ENCODE measurements around the gene KCNMA1.

KCNMA1 gene

DNA sequence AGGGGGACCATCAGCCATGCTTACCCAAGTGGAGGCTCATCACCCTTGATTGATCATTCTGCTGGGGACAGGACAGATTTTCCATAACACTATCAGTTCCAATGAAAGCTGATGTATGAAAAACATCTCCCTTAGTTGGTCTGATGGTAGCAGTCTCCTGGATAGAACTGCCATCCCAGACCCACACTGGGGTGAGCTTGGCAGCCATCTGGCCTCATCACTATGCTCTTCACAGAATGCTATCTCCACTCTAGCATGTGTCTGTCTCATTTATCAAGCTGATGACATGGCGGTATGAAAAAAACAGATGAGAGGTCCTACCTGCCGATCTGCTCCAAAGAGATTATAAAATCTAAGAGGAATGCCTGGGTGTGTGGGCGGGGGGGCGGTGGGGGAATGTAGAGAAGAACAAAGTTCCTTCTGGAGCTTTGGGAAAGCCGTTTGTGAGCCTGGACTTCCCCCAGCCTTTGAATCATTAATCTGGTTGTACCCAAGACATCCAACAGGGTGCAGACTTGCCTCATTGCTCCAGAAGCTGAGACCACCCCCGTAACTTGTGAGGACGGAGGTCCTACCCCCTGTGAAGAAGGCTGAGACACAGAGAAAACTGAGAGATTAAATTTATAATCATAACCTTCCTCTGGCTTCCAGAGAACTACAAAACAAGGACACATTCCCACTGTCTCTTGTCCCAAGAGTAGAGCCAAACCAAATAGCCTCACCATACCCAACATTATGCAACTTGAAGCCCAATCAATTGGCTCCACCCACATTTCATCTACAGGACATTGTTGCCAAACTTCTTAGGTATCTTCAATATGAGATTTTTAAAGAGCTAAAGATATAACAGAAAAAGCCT, 340.8 kb downstream of the KCNMA1 start:
- no peak for DNase-seq (ENCODE audit: low read depth)

DNA sequence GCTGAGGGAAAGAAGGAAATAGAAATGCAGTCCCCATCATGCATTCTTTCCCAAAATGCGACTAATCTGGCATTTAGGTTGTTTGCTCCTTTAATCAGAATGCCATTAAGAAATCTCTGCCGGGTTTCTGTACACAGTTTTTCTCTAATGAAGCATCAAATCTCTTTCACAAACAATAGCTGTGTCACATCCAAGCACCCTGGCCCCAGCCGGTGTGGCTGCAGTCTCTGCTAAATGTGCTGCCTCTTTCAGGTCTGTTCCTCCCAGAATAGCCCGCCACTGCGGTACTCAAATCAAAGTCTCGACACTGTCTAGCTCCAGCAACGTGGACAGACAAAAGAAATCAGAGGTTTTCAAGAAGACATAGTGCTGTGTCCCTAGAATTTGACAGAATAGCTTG, 343.8 kb downstream of the KCNMA1 start:
- DNase-seq (ENCODE audit: low read depth) = no peak

DNA sequence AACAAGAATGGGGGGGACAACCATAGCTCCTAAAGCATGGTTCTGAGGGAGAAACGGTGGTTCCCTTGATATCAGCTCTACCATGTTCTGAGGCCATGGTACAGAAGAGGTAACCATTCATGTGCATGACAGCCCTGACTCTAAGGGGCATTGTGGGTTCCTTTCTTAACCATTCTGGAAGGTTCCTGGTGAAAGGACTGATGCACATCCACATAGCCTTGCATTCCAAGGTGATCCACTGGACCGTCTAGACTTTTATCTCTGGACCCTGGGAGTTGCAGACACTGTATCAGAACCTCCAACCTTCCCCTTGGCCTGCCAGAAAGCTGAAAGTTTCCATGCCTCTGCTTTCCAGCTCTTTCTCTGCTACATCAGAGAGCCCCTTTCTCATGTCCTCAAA, 344.3 kb downstream of the KCNMA1 start:
- DNase-seq (ENCODE audit: low read depth) = no peak

DNA sequence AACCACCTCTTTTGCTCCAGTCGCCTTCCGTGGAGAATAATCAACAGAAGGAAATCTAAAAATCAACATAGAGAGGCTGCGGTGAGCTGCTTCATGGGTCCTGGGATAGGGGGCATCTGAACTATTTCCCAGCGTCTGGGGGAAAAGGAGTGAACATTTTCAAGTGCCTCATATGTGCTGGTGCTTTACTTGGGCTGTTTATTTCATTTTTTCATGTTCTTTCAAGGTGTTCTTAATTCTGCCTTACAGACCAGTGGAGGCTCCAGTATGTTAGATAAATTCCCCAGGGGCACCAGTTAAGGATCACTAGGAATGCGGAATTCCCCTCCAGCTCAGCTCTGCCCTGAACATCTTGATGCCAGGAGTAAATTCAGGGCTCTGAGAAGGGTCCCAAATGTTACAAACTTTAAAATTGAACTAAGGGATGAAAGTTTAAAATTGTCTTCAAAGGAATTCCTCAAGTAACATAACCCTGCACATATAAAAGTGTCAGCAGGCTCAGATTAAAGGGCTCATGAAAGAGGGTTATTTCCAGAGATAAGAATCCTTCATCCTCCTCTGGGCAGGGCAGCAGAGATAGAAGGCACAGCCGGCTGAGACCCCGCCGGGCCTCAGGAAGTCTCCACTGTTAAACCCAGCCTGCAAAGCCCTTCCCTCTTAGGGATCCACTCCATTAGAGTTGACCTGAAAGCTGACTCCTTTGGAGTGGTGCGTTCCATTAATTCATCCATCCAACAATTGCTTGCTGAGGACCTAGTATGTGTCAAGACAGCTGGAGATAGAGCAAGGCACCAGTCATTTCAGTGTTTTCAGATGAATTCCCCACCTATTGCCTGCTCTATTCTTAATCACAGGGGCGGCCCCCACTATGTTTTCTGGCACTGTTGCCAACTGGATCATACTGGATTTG, 345.8 kb downstream of the KCNMA1 start:
- no peak for DNase-seq (ENCODE audit: low read depth)

DNA sequence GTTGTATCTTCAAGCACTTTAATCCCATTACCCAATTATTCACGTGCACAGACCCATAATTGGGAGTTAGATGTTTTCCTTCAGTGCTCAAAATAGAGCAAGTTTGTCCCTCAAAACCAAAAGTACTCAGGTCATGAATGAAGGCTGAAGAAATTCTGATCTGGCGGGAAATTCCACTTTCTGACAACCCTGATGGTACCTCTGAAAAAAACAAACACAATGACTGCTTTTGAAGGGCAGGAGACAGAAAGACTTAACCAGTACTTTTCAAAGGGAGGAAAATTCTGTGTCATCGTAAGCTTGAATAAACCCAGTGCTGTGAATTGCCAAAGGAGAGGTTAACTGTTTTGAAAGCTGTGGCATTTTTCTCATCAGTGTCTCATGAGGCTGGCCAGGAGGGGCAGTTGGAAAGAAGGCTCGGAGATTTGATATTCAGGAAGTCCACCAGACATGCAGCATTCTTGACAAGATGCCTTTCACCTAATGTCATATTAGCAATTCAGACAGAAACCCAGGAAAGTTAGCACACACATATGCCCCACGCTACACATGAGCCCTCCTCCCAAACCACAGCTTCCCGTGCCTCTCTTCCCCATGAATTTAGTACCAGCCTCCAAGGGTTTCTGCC, 347.0 kb downstream of the KCNMA1 start:
- no peak for DNase-seq (ENCODE audit: low read depth)

DNA sequence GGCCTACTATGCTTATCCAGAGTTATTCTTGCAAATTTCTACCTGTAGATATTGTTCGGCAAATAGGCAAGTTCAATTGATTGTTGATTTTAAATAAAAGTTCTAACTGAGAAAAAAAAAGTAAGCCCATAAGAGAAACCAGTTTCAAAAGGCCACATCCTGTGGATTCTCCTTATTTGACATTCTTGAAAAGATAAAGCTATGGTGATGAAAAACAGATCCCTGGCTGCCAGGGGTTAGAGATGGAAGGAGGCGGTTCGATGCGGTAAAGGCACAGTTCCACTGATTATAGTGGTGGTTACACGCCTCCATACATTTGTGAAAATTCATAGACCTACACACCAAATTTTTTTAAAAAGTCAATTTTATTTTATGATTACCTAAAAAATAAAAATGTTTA, 347.8 kb downstream of the KCNMA1 start:
- no peak for DNase-seq (ENCODE audit: low read depth)

DNA sequence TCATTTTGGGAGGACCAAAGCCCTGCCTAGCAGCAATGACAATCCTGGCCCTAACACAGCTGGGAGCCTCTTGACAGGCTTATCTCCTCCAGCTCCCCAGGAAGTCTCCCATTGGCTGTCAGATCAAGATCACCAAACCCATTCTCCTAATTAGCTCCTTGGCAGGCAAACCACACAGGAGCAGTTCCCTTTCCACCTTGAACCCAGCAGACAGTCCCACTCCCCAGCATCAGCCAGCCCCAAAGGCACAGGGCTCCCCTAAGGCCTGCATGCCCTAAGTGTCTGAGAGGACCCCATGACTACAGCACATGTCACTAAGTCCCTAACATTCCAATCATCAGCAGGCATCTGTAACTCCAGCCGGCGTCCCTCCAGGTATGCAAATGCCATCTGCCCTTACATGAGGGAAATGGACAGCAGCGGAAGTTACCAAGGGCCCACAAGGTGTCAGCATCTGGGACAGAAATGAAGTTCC, 348.5 kb downstream of the KCNMA1 start:
- DNase-seq (ENCODE audit: low read depth) = no peak

DNA sequence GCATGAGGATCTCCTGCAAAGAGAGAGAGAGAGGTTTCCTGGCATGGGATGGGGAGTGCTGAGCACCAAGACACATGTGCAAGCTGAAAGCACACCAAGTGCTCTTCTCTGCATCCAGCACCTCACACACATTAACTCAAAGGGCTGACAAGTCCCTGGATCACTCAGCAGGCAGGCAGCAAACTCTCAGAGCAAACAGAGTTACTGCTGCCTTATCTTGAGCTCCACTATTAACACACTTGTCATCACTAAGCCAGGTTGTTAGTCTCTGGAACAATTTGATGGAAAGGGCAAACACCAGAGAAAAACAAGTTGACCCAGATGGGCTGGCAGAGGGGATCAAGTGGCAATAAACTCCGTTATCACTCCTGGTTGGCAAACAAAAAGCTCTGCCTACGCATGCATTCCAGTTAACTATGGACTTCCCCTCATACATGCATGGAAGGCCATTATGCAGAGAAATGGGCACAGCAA, 349.9 kb downstream of the KCNMA1 start:
- DNase-seq (ENCODE audit: low read depth) = no peak

DNA sequence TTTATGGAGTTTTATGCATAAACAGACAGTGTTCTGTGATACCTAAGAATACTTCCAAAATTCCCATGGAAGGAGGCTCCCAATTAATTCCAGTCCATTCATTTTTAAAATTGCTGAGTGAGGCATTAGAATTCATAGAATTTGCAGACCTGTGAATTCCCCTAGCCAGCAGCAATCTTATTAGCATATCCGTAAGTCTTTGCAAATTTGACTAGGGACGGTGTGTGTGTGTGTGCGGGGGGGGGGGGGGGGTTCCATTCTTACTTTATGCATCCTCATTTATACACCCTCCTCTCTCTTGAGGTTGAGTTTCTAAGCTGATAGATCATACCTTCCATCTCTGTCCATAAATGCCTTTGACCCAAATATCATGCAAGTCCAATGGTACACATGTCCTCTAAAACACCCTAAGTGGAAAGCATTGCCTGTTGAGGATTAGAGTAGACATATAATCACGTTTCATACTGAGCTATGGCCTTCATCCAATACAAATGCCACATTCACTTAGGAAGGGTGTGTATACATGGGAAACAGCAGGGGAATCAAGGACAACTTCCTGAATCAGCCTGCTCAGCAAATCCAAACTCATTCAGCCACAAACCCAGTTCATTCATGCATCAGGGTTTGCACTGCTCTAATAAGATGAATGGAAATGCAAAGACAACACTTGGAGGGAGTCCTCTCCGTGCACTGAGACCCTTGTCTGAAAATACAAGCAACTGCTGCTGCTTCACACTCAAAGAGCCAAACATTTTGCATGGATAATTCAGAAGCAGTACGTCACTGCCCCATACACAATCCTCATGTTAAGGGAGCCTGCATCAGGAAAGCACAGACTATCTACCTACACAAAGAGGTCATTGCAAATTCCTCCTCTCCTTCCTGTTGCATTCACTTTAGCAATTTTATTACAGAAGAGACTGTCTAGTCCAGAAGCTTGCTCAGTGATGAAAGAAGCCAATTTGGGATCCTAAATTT, 350.8 kb downstream of the KCNMA1 start:
- DNase-seq (ENCODE audit: low read depth) = no peak

DNA sequence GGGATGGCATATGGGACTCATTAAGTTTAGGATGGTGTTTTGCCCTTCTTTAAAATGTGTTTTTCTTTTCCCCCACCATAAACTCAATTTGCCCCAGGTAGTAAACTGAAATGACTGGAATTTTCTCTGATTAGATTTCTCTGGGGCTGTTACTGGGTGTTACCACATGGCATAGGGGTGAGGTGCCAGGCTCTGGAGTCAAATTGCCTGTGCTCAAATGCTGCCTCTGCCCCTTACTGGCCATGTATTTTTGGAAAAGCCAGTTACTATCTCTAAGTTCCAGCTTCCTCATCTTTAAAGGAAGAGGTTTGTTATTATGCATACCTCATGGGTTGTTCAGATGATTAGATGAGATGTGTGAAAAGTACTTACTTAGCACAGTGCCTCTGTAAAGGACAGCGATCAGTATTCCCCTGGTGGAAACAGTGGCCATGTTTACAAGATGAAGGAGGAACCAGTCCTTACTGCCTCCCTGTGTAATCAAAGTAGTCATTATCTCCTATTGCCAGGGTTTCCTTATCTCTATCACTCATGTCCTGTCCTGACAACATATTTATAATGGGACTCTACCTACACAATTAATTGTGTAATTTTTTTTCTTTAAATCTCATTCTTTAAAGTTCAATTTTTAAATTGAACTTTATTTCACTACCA, 352.0 kb downstream of the KCNMA1 start:
- no peak for DNase-seq (ENCODE audit: low read depth)

DNA sequence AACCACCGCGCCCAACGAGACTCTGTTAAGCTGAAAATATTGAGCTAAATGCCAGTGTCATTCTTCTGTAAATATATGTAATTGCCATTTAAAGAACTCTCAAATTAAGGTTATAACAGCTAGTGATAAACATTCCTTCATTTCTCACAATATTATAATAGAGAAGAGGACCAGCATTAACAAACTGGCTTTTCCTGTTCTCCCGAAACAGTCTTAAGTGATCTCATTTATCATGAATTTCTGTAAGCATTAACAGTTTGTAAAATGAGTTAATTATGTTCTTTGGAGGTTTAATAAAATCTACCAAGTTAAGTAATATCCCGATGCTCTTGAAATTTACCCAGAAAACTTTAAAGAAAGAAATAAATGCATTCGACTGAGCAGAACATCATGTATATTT, 352.8 kb downstream of the KCNMA1 start:
- DNase-seq (ENCODE audit: low read depth) = no peak

DNA sequence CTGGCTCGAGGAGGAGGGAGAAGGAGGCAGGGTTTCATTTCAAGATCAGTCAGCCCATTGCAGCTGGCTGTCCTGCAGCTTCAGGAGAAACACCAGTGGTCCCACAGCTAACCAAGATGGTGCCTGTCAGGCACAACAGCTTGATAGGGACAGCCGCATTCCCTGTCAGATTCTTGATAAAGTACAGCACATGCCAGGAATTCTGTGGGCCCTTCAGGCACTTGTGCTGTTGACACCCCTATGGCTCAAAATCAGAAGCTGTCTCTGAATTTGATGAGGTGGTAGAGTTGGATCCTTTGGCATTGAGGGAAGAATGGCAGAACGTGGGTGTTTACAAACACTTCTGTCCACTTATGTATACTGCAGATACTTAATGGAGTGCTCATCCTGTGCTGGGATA, 354.3 kb downstream of the KCNMA1 start:
- DNase-seq (ENCODE audit: low read depth) = no peak

DNA sequence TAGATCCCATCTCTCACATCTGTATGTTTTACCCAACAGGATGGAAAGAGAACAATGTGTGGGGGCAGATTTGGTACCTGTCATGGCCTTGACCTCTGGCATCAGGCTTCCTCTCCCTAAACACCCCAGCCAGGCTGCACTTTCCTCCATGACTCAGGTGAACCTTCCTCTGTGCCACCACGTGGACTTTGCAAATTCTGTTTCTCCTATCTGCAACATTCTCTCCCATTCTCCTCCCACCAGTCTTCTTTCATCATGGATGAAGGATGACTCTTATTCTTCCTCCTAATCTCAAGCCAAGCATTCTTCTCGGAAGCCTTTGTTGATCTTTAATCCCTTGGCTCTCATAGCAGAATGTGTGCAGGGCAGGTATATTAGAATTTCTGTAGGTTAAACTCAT, 355.4 kb downstream of the KCNMA1 start:
- DNase-seq (ENCODE audit: low read depth) = no peak

DNA sequence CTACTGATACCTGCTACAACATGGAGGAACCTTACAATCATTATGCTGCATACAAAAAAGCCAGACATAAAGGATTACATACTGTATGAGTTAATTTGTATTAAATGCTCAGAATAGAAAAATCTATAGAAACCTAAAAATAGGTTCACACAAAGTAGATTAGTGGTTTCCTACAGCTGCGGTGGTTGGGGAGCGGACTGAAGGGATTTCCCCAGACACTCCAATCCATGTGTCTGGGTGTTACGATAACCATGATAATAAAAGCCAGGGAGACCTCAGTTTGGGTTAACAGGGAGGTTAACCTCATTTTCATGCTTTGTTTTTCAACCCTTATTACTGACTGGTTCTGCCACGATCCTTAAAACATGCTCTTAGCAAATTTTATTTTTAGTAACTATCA, 355.9 kb downstream of the KCNMA1 start:
- DNase-seq (ENCODE audit: low read depth) = no peak

DNA sequence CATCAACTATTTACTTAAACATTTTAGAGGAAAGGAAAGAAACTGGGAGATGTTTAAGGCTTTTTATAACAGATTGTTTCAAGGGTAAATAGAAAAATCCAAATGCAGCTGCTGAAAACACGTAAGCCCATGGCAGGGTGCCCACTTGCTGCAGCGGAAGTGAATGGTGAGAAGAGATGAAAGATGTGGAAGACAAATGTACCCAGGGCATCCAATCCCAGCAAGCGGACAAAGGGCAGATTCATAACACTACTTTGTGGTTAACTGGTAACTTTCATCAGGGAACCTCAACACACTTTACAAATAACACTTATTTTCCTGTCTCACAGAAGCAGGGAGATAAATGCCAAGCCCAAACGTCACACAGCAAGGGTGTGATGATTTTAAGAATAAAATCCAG, 358.4 kb downstream of the KCNMA1 start:
- DNase-seq (ENCODE audit: low read depth) = no peak

DNA sequence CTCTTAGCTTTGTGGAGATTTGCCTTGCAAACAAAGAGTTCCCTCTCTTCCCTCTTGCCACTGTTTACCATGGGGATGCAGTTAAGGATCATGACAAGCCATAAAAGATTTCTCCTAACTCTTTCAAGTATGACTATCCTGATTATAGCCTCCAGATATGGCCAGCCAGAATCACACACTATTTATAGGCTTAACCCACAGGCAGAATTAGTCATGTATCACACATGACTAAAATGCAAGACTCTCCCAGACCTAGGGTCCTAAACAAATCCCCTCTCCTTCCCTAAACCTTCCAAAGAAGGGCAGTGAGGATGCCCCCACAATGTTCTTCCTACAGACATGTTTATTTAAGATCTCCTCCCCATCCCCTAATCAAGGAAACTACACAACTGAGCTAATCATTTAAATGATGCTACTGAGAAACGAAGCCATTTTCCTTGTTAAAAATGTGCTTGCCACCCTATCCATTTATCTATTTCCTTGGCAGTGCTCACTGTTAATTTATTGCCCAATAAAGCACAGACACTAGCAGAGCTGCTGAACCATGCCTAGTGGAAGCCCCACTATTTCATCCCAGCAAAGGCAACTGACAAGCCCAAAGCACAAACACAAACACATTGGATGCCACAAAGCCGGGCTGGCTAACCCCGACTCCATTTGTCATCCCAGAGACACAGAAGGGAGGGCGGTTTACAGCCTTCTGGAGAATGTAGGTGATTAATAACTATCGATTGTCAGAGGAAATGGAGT, 363.4 kb downstream of the KCNMA1 start:
- DNase-seq (ENCODE audit: low read depth) = no peak

DNA sequence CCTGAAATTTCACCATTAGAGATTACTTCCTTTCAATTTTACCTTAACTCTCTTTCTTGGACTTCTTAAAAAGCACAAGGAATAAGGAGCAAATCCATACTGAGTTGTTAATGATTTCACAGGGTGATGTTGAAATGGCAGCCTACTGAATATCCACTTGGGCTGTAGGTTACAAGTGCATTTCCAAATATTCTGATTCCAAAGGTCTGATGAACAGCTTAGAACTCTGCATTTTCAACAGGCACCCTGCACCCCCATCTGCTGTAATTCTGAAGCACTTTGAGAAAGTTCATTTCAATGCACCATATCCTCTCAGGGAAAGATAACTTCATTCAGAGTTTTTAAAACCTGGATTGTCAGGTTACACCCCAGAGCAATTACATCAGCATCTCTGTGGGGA, 368.4 kb downstream of the KCNMA1 start:
- DNase-seq (ENCODE audit: low read depth) = no peak

DNA sequence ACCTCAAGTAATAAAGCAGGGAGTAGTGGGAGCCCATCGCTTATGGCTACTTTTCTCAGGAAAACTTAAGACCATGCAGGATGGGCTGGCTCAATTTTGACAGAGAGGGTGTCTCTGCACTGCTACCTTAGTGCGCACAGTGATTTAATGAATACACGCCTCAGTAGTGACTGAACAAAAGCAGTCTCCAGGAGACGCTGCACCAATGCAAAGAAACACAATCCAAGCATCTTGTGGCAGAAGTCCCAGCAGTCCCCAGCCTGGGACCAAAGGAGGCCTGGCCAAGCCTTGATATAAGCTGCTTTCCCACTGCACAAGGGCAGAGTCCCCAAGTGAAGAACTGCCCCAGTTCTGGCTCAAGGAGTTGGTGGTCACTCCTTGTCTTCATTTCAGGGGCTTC, 368.9 kb downstream of the KCNMA1 start:
- DNase-seq (ENCODE audit: low read depth) = no peak

DNA sequence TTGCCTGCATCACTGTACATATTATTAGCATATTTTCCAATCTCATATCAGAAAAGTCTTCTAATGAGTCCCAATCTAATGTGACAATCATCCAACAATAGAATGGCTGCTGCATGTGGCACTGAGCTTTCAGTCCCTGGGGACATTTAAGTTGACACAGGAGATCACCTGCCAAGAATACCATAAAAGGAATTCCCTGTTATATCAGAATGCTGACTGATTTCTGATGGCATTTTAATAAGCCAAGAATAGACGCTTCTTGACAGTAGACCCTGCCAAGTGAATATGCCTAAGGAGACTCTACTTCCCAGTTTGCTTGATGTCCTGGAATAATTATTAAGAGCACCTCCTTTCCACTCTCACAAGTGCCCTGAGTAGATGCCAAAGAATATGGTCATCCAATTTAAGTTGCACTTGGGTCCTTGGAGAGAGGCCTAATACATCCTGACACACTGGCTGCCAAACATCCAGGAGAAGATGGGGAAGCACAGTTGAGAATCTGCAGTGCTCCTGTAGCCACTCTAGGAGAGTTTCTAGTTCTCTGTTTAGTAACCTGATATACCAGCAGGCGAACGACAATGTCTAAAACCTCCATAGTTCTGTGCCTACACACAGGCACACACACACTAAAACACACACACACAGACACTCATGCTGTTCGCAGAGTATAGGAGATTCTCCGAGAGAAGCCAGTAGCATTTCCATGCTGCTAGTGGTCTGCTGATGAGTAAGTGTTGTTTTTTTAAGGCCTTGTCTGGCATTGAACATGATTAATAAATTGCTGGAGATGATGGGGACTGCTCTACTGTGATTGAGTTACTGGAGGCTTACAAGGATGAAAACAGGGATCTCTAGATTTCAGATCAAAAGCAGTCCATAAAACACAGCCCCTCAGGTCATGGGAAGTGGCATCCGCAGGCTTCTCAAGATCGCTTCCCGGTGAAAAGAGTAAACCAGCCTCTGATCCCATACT, 369.6 kb downstream of the KCNMA1 start:
- no peak for DNase-seq (ENCODE audit: low read depth)

All from stimulated activated CD8-positive, alpha-beta memory T cell treated with anti-CD3 and anti-CD28 coated beads, Interleukin-4, amount 100 ng/mL, for 24 hours (primary cell).